HCT116 (cell line): ENCODE data around the gene ADD2. TPM values are rescaled to one million over a fixed set of nuclear protein-coding genes. Genes with fewer than 3 reads are reported as not detected.
A peak's percentile ranks its signal among the peaks of the same experiment; 100 is the strongest.

Experiments used
- ATAC-seq: fragments of 200-7000 bp; cut with Tn5 transposase; 2 replicates; pipeline ENCODE4 v1.9.1; 2020; ENCODE audit warnings: mild to moderate bottlenecking, moderate library complexity
- BruUV-seq: library from RNA; stranded (reverse); fragments of 400-500 nt; replicated peaks from 2 replicates; lab custom pipeline; 2021; lab: Mats Ljungman, UMichigan
- CTCF ChIA-PET: fragments of 300-600 bp; sonication (Branson Sonifier 250); formaldehyde crosslinking; loops from one replicate; lab custom pipeline; 2021; ENCODE audit warnings: antibody characterized with exemption; lab: Charles Lee
- POLR2A ChIA-PET: fragments of 300-600, 350-600 bp; sonication (Branson Sonifier 250); formaldehyde crosslinking; loops from one replicate; lab custom pipeline; 2021; ENCODE audit warnings: antibody characterized with exemption; lab: Charles Lee
- RAD21 ChIA-PET, 2 experiments: fragments of 300-600 bp; sonication (Branson Sonifier 250); formaldehyde crosslinking; loops; one replicate each; lab custom pipeline; 2023; ENCODE audit warnings: low total read pairs in 2 of 2; ENCODE audit not compliant: uncharacterized antibody in 2 of 2, unreplicated experiment in 2 of 2, low non-redundant PET in 1 of 2; lab: Charles Lee
- DNase-seq: peaks from one replicate; pipeline ENCODE4 v3.0.0-alpha.2; 2010; ENCODE audit warnings: low read depth, low spot score
- H2AFZ ChIP-seq: fragments of 200-600 bp; shearing (Covaris generic), sonication (generic); 2 replicates; pipeline ENCODE4 v1.6.1; 2017; ENCODE audit warnings: low read depth, mixed run types, mixed read lengths, antibody characterized with exemption, low read length; ENCODE audit not compliant: poor library complexity, severe bottlenecking
- H3K27ac ChIP-seq: 2 replicates; pipeline ENCODE4 v1.5.1; 2012; ENCODE audit warnings: low read depth, low read length
- H3K27me3 ChIP-seq: fragments of 200-600 bp; sonication (generic); 2 replicates; pipeline ENCODE4 v1.6.1; 2016; ENCODE audit warnings: mixed run types, low read length, mixed read lengths; ENCODE audit not compliant: insufficient read depth
- H3K36me3 ChIP-seq, 2 experiments: fragments of 200-500 bp in 1 of 2; fragments of 200-600 bp in 1 of 2; sonication (Bioruptor generic) in 1 of 2; sonication (generic) in 1 of 2; 2 replicates each; pipeline versions ENCODE4 v1.5.1 to v1.6.1; 2014 to 2016; ENCODE audit warnings: low read length in 2 of 2, inconsistent platforms in 1 of 2, mixed read lengths in 1 of 2, mixed run types in 1 of 2; ENCODE audit not compliant: insufficient read depth in 2 of 2, control insufficient read depth in 1 of 2
- H3K4me1 ChIP-seq, 2 experiments: fragments of 200-600 bp in 1 of 2; sonication (generic) in 1 of 2; 2 replicates each; pipeline versions ENCODE4 v1.5.1 to v1.6.1; 2012 to 2017; ENCODE audit warnings: low read length in 2 of 2, inconsistent platforms in 1 of 2, mild to moderate bottlenecking in 1 of 2, mixed read lengths in 1 of 2, mixed run types in 1 of 2, moderate library complexity in 1 of 2; ENCODE audit not compliant: insufficient read depth in 2 of 2, control insufficient read depth in 1 of 2
- H3K4me2 ChIP-seq: fragments of 200-600 bp; sonication (generic); 2 replicates; pipeline ENCODE4 v1.6.1; 2017; ENCODE audit warnings: mixed run types, low read length, mixed read lengths
- H3K4me3 ChIP-seq, 2 experiments: fragments of 200-600 bp in 1 of 2; sonication (generic) in 1 of 2; replicated peaks in 1 of 2; 2 replicates each; pipeline ENCODE4 v1.5.1; 2011 to 2016; ENCODE audit warnings: low read length in 2 of 2, control low read depth in 1 of 2, low read depth in 1 of 2, mild to moderate bottlenecking in 1 of 2, mixed read lengths in 1 of 2, mixed run types in 1 of 2
- H3K79me2 ChIP-seq: fragments of 200-600 bp; sonication (generic); 2 replicates; pipeline ENCODE4 v1.6.1; 2017; ENCODE audit warnings: mild to moderate bottlenecking, mixed run types, low read length, moderate library complexity, mixed read lengths; ENCODE audit not compliant: insufficient read depth
- H3K9ac ChIP-seq: fragments of 200-600 bp; sonication (generic); 2 replicates; pipeline ENCODE4 v1.6.1; 2016; ENCODE audit warnings: low read length, mixed read lengths
- H3K9me2 ChIP-seq: fragments of 200-600 bp; sonication (generic), shearing (Covaris generic); 2 replicates; pipeline ENCODE4 v1.6.1; 2017; ENCODE audit warnings: mixed run types, mild to moderate bottlenecking, moderate library complexity; ENCODE audit not compliant: insufficient read depth
- H3K9me3 ChIP-seq, 2 experiments: fragments of 200-500 bp in 1 of 2; fragments of 200-600 bp in 1 of 2; sonication (Bioruptor generic) in 1 of 2; sonication (generic) in 1 of 2; 2 replicates each; pipeline ENCODE4 v1.6.1; 2014 to 2017; ENCODE audit warnings: low read length in 2 of 2, mixed read lengths in 2 of 2, inconsistent platforms in 1 of 2, low read depth in 1 of 2, mild to moderate bottlenecking in 1 of 2, mixed run types in 1 of 2, moderate library complexity in 1 of 2; ENCODE audit not compliant: control insufficient read depth in 1 of 2, insufficient read depth in 1 of 2
- H4K20me1 ChIP-seq: fragments of 200-600 bp; sonication (generic), shearing (Covaris generic); 2 replicates; pipeline ENCODE4 v1.6.1; 2017; ENCODE audit warnings: mixed run types, mild to moderate bottlenecking, moderate library complexity; ENCODE audit not compliant: insufficient read depth
- CBX3 ChIP-seq: IDR thresholded peaks from 2 replicates; pipeline ENCODE4 v1.6.1; 2012; ENCODE audit warnings: low read depth
- FOSL1 ChIP-seq: IDR thresholded peaks from 2 replicates; pipeline ENCODE4 v1.6.1; 2012; ENCODE audit warnings: low read depth
- RAD21 ChIP-seq: IDR thresholded peaks from 2 replicates; pipeline ENCODE4 v1.6.1; 2012; ENCODE audit warnings: low read depth, mild to moderate bottlenecking
- TCF7L2 ChIP-seq: IDR thresholded peaks from 2 replicates; pipeline ENCODE4 v1.7.0; 2011; ENCODE audit warnings: borderline replicate concordance, inconsistent platforms; ENCODE audit not compliant: insufficient read depth, insufficient read length; ENCODE audit errors: extremely low read depth
- intact Hi-C: fragments of 100-400 bp; cut with micrococcal nuclease; formaldehyde crosslinking; loops from 2 replicates; pipeline ENCODE4 v1.10.0; 2022
- total RNA-seq: library from RNA; stranded (reverse); gene quantifications from one replicate; pipeline ENCODE4 v1.2.1, GENCODE V29; 2021; ENCODE audit not compliant: unreplicated experiment
- TF ChIP-seq, protein P1 (sequence below), 3 experiments: fragments of 200-600 bp in 1 of 3; sonication (generic) in 1 of 3; IDR thresholded peaks in 2 of 3; conservative IDR thresholded peaks in 1 of 3; 2 replicates each; pipeline ENCODE4 v1.5.1; 2012 to 2017; ENCODE audit warnings: low read depth in 2 of 3, low read length in 2 of 3, antibody characterized with exemption in 1 of 3, borderline replicate concordance in 1 of 3, control low read depth in 1 of 3, mild to moderate bottlenecking in 1 of 3, mixed read lengths in 1 of 3, mixed run types in 1 of 3, moderate library complexity in 1 of 3; ENCODE audit not compliant: insufficient read depth in 1 of 3
- TF ChIP-seq, protein P2 (sequence below): IDR thresholded peaks from 2 replicates; pipeline ENCODE4 v1.6.1; 2012

Gene ADD2
- total RNA-seq, 1 experiment from 2014 or later = 0.15 TPM

DNA sequence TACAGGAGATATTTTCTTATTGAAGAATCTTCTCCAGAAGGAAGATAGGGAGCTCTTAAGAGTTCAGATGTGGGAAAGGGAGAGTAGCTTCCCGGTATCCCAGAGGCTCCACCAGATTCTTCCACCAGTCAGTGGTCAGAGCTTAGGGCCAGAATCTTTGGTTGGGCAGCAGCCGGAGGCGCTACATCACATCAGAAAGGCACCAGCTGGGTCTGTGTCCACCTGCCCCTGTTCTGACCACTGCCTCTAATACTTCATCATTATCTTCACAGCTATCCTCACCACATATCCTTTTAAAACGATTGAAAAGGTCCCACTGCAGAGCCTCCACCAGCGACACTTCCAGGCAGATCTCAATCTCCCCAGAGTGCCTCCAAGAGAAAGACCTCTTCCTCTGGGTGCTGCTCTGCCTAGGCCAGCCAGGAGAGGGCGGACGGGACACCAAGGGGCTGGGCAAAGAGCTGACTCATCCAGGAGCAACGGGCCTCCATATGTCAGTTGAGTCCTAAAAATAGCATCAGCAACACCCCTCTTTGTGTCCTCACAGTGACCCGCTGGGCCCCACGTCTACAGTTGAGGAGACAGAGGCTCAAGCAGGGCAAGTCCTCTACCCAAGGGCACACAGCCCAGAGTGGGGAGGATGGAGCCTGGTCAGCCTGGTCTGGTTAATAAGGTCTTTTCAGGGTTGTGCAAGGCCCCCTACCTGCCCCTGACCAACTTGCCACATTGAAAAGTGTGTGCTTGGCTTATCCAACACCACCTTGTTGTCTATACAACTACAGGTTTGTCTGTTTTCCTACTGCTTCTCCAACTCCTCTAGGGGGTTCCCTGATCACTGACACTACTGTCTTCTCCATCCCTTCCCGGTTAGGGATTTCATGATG, 81.2 kb downstream of the ADD2 start:
- peak; percentile 48 for DNase-seq
- no TSS peak for BruUV-seq
- POLR2A ChIA-PET = no interaction called here
- intact Hi-C loops = loop anchor here (10.0 kb wide), 1 partner anchor 98 kb away; no protein-coding TSS in a partner anchor
- Histone ChIP-seq H3K4me2 (peak overlapping the region; percentile 52), H3K27ac (no peak overlapping the region; the same call in 1 of the 2 replicates), H3K9ac (no peak overlapping the region), H3K27me3 (no peaks in the 10 kb centered on the region), H3K4me1 (peaks cover 8 to 15% of the 10 kb centered on the region in 2 experiments; a peak in 3 of 4 replicates), H3K4me3 (no peak overlapping the region), H3K9me2 (no peaks in the 10 kb centered on the region), H3K36me3 (no peaks in the 10 kb centered on the region), H4K20me1 (no peaks in the 10 kb centered on the region), H2AFZ (peak overlapping the region; percentile 60), H3K79me2 (no peaks in the 10 kb centered on the region), H3K9me3 (no peaks in the 10 kb centered on the region)
- RAD21 ChIA-PET = no interaction called here
- TF ChIP-seq, protein P1, sequence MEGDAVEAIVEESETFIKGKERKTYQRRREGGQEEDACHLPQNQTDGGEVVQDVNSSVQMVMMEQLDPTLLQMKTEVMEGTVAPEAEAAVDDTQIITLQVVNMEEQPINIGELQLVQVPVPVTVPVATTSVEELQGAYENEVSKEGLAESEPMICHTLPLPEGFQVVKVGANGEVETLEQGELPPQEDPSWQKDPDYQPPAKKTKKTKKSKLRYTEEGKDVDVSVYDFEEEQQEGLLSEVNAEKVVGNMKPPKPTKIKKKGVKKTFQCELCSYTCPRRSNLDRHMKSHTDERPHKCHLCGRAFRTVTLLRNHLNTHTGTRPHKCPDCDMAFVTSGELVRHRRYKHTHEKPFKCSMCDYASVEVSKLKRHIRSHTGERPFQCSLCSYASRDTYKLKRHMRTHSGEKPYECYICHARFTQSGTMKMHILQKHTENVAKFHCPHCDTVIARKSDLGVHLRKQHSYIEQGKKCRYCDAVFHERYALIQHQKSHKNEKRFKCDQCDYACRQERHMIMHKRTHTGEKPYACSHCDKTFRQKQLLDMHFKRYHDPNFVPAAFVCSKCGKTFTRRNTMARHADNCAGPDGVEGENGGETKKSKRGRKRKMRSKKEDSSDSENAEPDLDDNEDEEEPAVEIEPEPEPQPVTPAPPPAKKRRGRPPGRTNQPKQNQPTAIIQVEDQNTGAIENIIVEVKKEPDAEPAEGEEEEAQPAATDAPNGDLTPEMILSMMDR (IDR thresholded peaks at IDR 0.05 in 2 of 3, conservative IDR thresholded peaks at IDR 0.05 in 1 of 3; ENCODE audit: borderline replicate concordance in 1 of 3, insufficient read depth in 1 of 3, low read depth in 2 of 3, low read length in 2 of 3) = peak; percentile 62 to 92 (median 71); a peak in 5 of 6 replicates
- TF ChIP-seq TCF7L2 (no peak), FOSL1 (peak; percentile 59), CBX3 (peak; percentile 22; the same call in 1 of the 2 replicates), RAD21 (peak; percentile 47)
- TF ChIP-seq, protein P2, sequence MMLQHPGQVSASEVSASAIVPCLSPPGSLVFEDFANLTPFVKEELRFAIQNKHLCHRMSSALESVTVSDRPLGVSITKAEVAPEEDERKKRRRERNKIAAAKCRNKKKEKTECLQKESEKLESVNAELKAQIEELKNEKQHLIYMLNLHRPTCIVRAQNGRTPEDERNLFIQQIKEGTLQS = no peak
- peak; percentile 99 for ATAC-seq
- CTCF ChIA-PET = interaction anchor here (0.6 to 1.9 kb wide), 10 partner anchors 12 to 435 kb away, joined by 3 to 14 read pairs (median 4); no protein-coding TSS in a partner anchor
